Measurements from ENCODE around the gene CRYM. TPM values are rescaled to one million over a fixed set of nuclear protein-coding genes. Genes with fewer than 3 reads are reported as not detected.

The CRYM gene
- total and polyA plus RNA-seq, 10 of the 15 experiments (the other 5 are each of a cell fraction or from before 2014, with no cell fraction given) = 0.30 to 6.1 (median 3.9) TPM

- SMC1A ChIA-PET (ENCODE audit: uncharacterized antibody, unreplicated experiment) = interaction anchor here (1.2 kb wide), 1 partner anchor 49 kb away, joined by 3 read pairs; no protein-coding TSS in a partner anchor
- no peaks in the 10 kb centered on the region for H3K4me1 ChIP-seq (ENCODE audit: control insufficient read depth, insufficient read depth, low read length)
- H3K9me3 ChIP-seq (replicated peaks; ENCODE audit: control insufficient read depth, insufficient read depth, low read length) = no peaks in the 10 kb centered on the region; the same call in 2 of the 3 replicates
- POLR2A ChIA-PET = no interaction called here
- H3K4me3 ChIP-seq = no peak overlapping the region
- WGBS (ENCODE audit: insufficient coverage, insufficient replicate concordance, low lambda C conversion rate, missing lambda C conversion rate) = 4% methylated on average over 2 of the region's 2 CpGs
- CTCF ChIA-PET = no interaction called here
- no peaks in the 10 kb centered on the region for H3K36me3 ChIP-seq (ENCODE audit: control insufficient read depth in 2 of 2, insufficient read depth in 2 of 2, low read length in 1 of 2)
- RAD21 ChIA-PET (ENCODE audit: unreplicated experiment) = no interaction called here
- TF ChIP-seq ATF7 (IDR thresholded peaks at IDR 0.05; ENCODE audit: low read depth) = no peak
- no peak for TF ChIP-seq EZH2 (IDR thresholded peaks at IDR 0.05; ENCODE audit: borderline replicate concordance, control insufficient read depth, low read depth, low read length)
- TF ChIP-seq KDM1A (IDR thresholded peaks at IDR 0.05; ENCODE audit: borderline replicate concordance) = no peak
- TF ChIP-seq IRF4 (IDR thresholded peaks at IDR 0.05; ENCODE audit: low read depth, low read length) = no peak
- no peak for TF ChIP-seq BCL3 (IDR thresholded peaks at IDR 0.05; ENCODE audit: borderline replicate concordance, insufficient read depth, low read depth, low read length, poor library complexity, severe bottlenecking)
- TF ChIP-seq ZNF24 (IDR thresholded peaks at IDR 0.05) = no peak
- TF ChIP-seq ZNF274 (IDR thresholded peaks at IDR 0.05; ENCODE audit: insufficient read depth, insufficient read length) = no peak
- TF ChIP-seq KAT2A (conservative IDR thresholded peaks at IDR 0.05; ENCODE audit: control insufficient read depth, low read depth, low read length) = no peak
- TF ChIP-seq ESRRA (IDR thresholded peaks at IDR 0.05; ENCODE audit: low read length) = no peak
- TF ChIP-seq NFIC (IDR thresholded peaks at IDR 0.05; ENCODE audit: low read depth, low read length) = no peak
- no peak for TF ChIP-seq ZNF384 (IDR thresholded peaks at IDR 0.05; ENCODE audit: borderline replicate concordance, low read depth, low read length)
- TF ChIP-seq EED (IDR thresholded peaks at IDR 0.05; ENCODE audit: low read depth) = no peak
- TF ChIP-seq MEF2A (IDR thresholded peaks at IDR 0.05; ENCODE audit: insufficient read depth, low read depth, low read length) = no peak
- no peak for TF ChIP-seq CBFB (IDR thresholded peaks at IDR 0.05; ENCODE audit: low read depth)
- no peak for TF ChIP-seq E4F1 (IDR thresholded peaks at IDR 0.05; ENCODE audit: borderline replicate concordance, partially characterized antibody)
- TF ChIP-seq HDAC2 (IDR thresholded peaks at IDR 0.05) = no peak
- no peak for TF ChIP-seq CHD2 (IDR thresholded peaks at IDR 0.05; ENCODE audit: borderline replicate concordance, low read depth, low read length)
- no peak for TF ChIP-seq SRF (IDR thresholded peaks at IDR 0.05; ENCODE audit: low read depth in 2 of 2, low read length in 2 of 2)
- DNase-seq (ENCODE audit: low read depth, low spot score) = no peak
- no peaks in the 10 kb centered on the region; a peak in 2 of 4 replicates for H3K27me3 ChIP-seq (replicated peaks in 1 of 2; ENCODE audit: control insufficient read depth in 2 of 2, insufficient read depth in 2 of 2, low read length in 1 of 2)
- no peak for FAIRE-seq
- H3K9ac ChIP-seq (ENCODE audit: control insufficient read depth, insufficient read depth, low read length) = no peak overlapping the region
- H2AFZ ChIP-seq (ENCODE audit: control insufficient read depth, low read depth, low read length) = no peak overlapping the region
- no TSS peak for BruUV-seq (replicated peaks)
- H3K79me2 ChIP-seq (ENCODE audit: control insufficient read depth, insufficient read depth, low read length) = no peaks in the 10 kb centered on the region
- H3K4me2 ChIP-seq (ENCODE audit: control insufficient read depth, insufficient read depth) = no peak overlapping the region
- no peak for ATAC-seq
- intact Hi-C loops (cut with micrococcal nuclease; ENCODE audit: unreplicated experiment) = no loop called here
- H3K27ac ChIP-seq (ENCODE audit: control insufficient read depth, insufficient read depth) = no peak overlapping the region
- H4K20me1 ChIP-seq (ENCODE audit: control insufficient read depth, insufficient read depth) = no peaks in the 10 kb centered on the region
- in situ Hi-C loops (cut with MboI) = no loop called here
Measured at GRCh38 chr16:21224800-21225199, 53.3 kb downstream of the CRYM start.
